HEK293 (cell line): Measurements from ENCODE around the gene NOBOX.
"Not testable (repeated sequence)": the region's sequence is repeated elsewhere in the genome, so short reads cannot be mapped to it uniquely, and the experiment has no call there.

Experiments used
- ATF2 ChIP-seq: fragments of 450-650 bp; formaldehyde crosslinking; IDR thresholded peaks from 2 replicates; pipeline ENCODE4 v1.5.1; 2016; ENCODE audit warnings: missing biosample characterization, missing genetic modification characterization, low read depth
- CTCF ChIP-seq: fragments of 450-650 bp; formaldehyde crosslinking; IDR thresholded peaks from 2 replicates; pipeline ENCODE4 v1.5.1; 2016; ENCODE audit warnings: missing biosample characterization, missing genetic modification characterization
- ELK4 ChIP-seq: IDR thresholded peaks from 2 replicates; pipeline ENCODE4 v1.6.1; 2011; ENCODE audit warnings: mild to moderate bottlenecking, low read depth, low read length, borderline replicate concordance
- IKZF3 ChIP-seq: fragments of 450-650 bp; IDR thresholded peaks from 2 replicates; pipeline ENCODE4 v1.5.0; 2018; ENCODE audit warnings: missing biosample characterization, mild to moderate bottlenecking, missing genetic modification characterization, moderate library complexity
- RBAK ChIP-seq: fragments of 450-650 bp; formaldehyde crosslinking; IDR thresholded peaks from 2 replicates; pipeline ENCODE4 v1.5.1; 2016; ENCODE audit warnings: missing biosample characterization, missing genetic modification characterization
- ZBTB49 ChIP-seq: fragments of 450-650 bp; formaldehyde crosslinking; IDR thresholded peaks from 2 replicates; pipeline ENCODE4 v1.5.1; 2016; ENCODE audit warnings: missing biosample characterization, missing genetic modification characterization, low read depth
- ZNF518A ChIP-seq: fragments of 450-650 bp; formaldehyde crosslinking; conservative IDR thresholded peaks from 2 replicates; pipeline ENCODE4 v1.5.1; 2016; ENCODE audit warnings: low read depth, missing biosample characterization, missing genetic modification characterization
- ZNF664 ChIP-seq: fragments of 450-650 bp; formaldehyde crosslinking; IDR thresholded peaks from 2 replicates; pipeline ENCODE4 v1.5.1; 2016; ENCODE audit warnings: missing biosample characterization, missing genetic modification characterization

- not testable (repeated sequence) for TF ChIP-seq ZNF664 (tag by site-specific recombination); ATF2 (tag by site-specific recombination); ZNF518A; CTCF; IKZF3 (tag by site-specific recombination); RBAK; ELK4; ZBTB49 (tag by site-specific recombination)
These were observed 54.9 kb downstream of the NOBOX start for GRCh38 chr7:144348625-144349024.
